COLO668 (cell line): ENCODE results near the gene HSD11B1L.
A peak's percentile ranks its signal among the peaks of the same experiment; 100 is the strongest.
"Not testable (repeated sequence)": the region's sequence is repeated elsewhere in the genome, so short reads cannot be mapped to it uniquely, and the experiment has no call there.

Source experiments
- DNase-seq: peaks from one replicate; lab custom pipeline; 2025; ENCODE audit not compliant: unreplicated experiment; lab: John Stamatoyannopoulos, UW

HSD11B1L gene

GRCh38 chr19:5719961-5720790 lies 39.3 kb downstream of the HSD11B1L start, which contains the start of the genes CATSPERD and LONP1:
Gene CATSPERD (plus strand): TSS chr19:5720637. CDS start chr19:5720738, 101 bp downstream.
Gene LONP1 (minus strand): TSS chr19:5720146. CDS start chr19:5720132, 14 bp downstream.
- peak; percentile 99 for DNase-seq

- DNase-seq: no peak
These were observed 46.7 kb downstream of the HSD11B1L start for GRCh38 chr19:5727453-5728050.

GRCh38 chr19:5733172-5733571 lies 52.3 kb downstream of the HSD11B1L start:
- not testable (repeated sequence) for DNase-seq
